H9 (cell line): ENCODE results near the gene RAD50. TPM values are rescaled to one million over a fixed set of nuclear protein-coding genes. Genes with fewer than 3 reads are reported as not detected.

Source experiments
- DNase-seq: peaks from one replicate; pipeline ENCODE4 v3.0.0-alpha.2; 2017
- H2AFZ ChIP-seq: one replicate; pipeline ENCODE4 v1.6.1; 2013; ENCODE audit warnings: mild to moderate bottlenecking, low read length, control low read depth, moderate library complexity
- H2AK5ac ChIP-seq: 2 replicates; pipeline ENCODE4 v1.6.1; 2013; ENCODE audit warnings: low read length, control low read depth, mixed read lengths; ENCODE audit not compliant: insufficient read length
- H2BK120ac ChIP-seq: one replicate; pipeline ENCODE4 v1.6.1; 2013; ENCODE audit warnings: low read depth, mild to moderate bottlenecking, low read length, control low read depth, inconsistent platforms; ENCODE audit not compliant: poor library complexity, severe bottlenecking
- H2BK12ac ChIP-seq: 2 replicates; pipeline ENCODE4 v1.6.1; 2013; ENCODE audit warnings: low read length, control low read depth, mixed read lengths, low read depth; ENCODE audit not compliant: insufficient read length
- H2BK15ac ChIP-seq: 2 replicates; pipeline ENCODE4 v1.6.1; 2013; ENCODE audit warnings: low read depth, low read length, control low read depth
- H2BK20ac ChIP-seq: one replicate; pipeline ENCODE4 v1.6.1; 2013; ENCODE audit warnings: low read depth, mild to moderate bottlenecking, low read length, control low read depth, inconsistent platforms; ENCODE audit not compliant: poor library complexity, severe bottlenecking
- H2BK5ac ChIP-seq: 2 replicates; pipeline ENCODE4 v1.6.1; 2013; ENCODE audit warnings: low read length, control low read depth, mixed read lengths; ENCODE audit not compliant: insufficient read length
- H3K14ac ChIP-seq: 2 replicates; pipeline ENCODE4 v1.6.1; 2013; ENCODE audit warnings: low read length, control low read depth; ENCODE audit not compliant: insufficient read depth
- H3K18ac ChIP-seq: 2 replicates; pipeline ENCODE4 v1.6.1; 2013; ENCODE audit warnings: low read depth, mild to moderate bottlenecking, mixed read lengths, low read length, control low read depth; ENCODE audit not compliant: insufficient read length
- H3K23ac ChIP-seq: 2 replicates; pipeline ENCODE4 v1.6.1; 2013; ENCODE audit warnings: low read length, control low read depth, mixed read lengths, low read depth; ENCODE audit not compliant: insufficient read length
- H3K23me2 ChIP-seq: 2 replicates; pipeline ENCODE4 v1.6.1; 2013; ENCODE audit warnings: low read depth, mild to moderate bottlenecking, mixed read lengths, low read length, control low read depth; ENCODE audit not compliant: insufficient read length, poor library complexity, severe bottlenecking
- H3K27ac ChIP-seq: 2 replicates; pipeline ENCODE4 v1.5.1; 2013; ENCODE audit warnings: low read length, control low read depth, mixed read lengths, low read depth; ENCODE audit not compliant: insufficient read length
- H3K27me3 ChIP-seq: 2 replicates; pipeline ENCODE4 v1.6.1; 2013; ENCODE audit warnings: low read length, control low read depth, inconsistent platforms; ENCODE audit not compliant: insufficient read depth
- H3K4ac ChIP-seq: 2 replicates; pipeline ENCODE4 v1.6.1; 2013; ENCODE audit warnings: low read depth, mild to moderate bottlenecking, control low read depth, inconsistent platforms, low read length, moderate library complexity
- H3K4me1 ChIP-seq: 2 replicates; pipeline ENCODE4 v1.6.1; 2013; ENCODE audit warnings: low read length, control low read depth, inconsistent platforms; ENCODE audit not compliant: insufficient read depth
- H3K4me2 ChIP-seq: 2 replicates; pipeline ENCODE4 v1.6.1; 2013; ENCODE audit warnings: low read length, control low read depth, mixed read lengths; ENCODE audit not compliant: insufficient read length, insufficient read depth
- H3K56ac ChIP-seq: 2 replicates; pipeline ENCODE4 v1.6.1; 2013; ENCODE audit warnings: low read depth, mild to moderate bottlenecking, mixed read lengths, low read length, control low read depth; ENCODE audit not compliant: insufficient read length
- H3K79me1 ChIP-seq: 2 replicates; pipeline ENCODE4 v1.6.1; 2013; ENCODE audit warnings: low read depth, mild to moderate bottlenecking, moderate library complexity, low read length, control low read depth, inconsistent platforms; ENCODE audit not compliant: insufficient read depth, poor library complexity, severe bottlenecking
- H3K79me2 ChIP-seq: 2 replicates; pipeline ENCODE4 v1.6.1; 2013; ENCODE audit warnings: low read length, control low read depth, inconsistent platforms; ENCODE audit not compliant: insufficient read depth
- H3K9ac ChIP-seq: 2 replicates; pipeline ENCODE4 v1.6.1; 2013; ENCODE audit warnings: low read length, control low read depth, mixed read lengths; ENCODE audit not compliant: insufficient read length; ENCODE audit errors: extremely low read depth
- H3K9me3 ChIP-seq: one replicate; pipeline ENCODE4 v1.6.1; 2013; ENCODE audit warnings: low read depth, low read length, inconsistent platforms; ENCODE audit not compliant: control insufficient read depth
- H3T11ph ChIP-seq: one replicate; pipeline ENCODE4 v1.6.1; 2013; ENCODE audit warnings: mild to moderate bottlenecking, low read length, control low read depth, inconsistent platforms
- H4K20me1 ChIP-seq: one replicate; pipeline ENCODE4 v1.6.1; 2013; ENCODE audit not compliant: control insufficient read depth, insufficient read length, insufficient read depth
- H4K5ac ChIP-seq: 2 replicates; pipeline ENCODE4 v1.6.1; 2013; ENCODE audit warnings: low read depth, mild to moderate bottlenecking, mixed read lengths, low read length, control low read depth; ENCODE audit not compliant: insufficient read length
- H4K8ac ChIP-seq: replicated peaks from 2 replicates; pipeline ENCODE4 v1.6.1; 2013; ENCODE audit warnings: low read length, control low read depth, mixed read lengths, low read depth; ENCODE audit not compliant: insufficient read length
- H4K91ac ChIP-seq: 2 replicates; pipeline ENCODE4 v1.6.1; 2013; ENCODE audit warnings: low read depth, mild to moderate bottlenecking, moderate library complexity, mixed read lengths, low read length, control low read depth; ENCODE audit not compliant: insufficient read length
- H3K27ac Mint-ChIP-seq, 3 experiments: 2 replicates in 2 of 3; 3 replicates in 1 of 3; pipeline ENCODE4 v1.8.0; 2020 to 2021; ENCODE audit warnings: mixed read lengths in 3 of 3, mild to moderate bottlenecking in 1 of 3, moderate library complexity in 1 of 3
- H3K27me3 Mint-ChIP-seq: 2 replicates; pipeline ENCODE4 v1.8.0; 2021; ENCODE audit warnings: low read depth, mild to moderate bottlenecking, moderate library complexity, mixed read lengths
- H3K36me3 Mint-ChIP-seq, 3 experiments: 2 replicates in 2 of 3; 3 replicates in 1 of 3; pipeline ENCODE4 v1.8.0; 2020 to 2021; ENCODE audit warnings: low read depth in 3 of 3, mixed read lengths in 3 of 3; ENCODE audit not compliant: insufficient read depth in 1 of 3
- H3K4me1 Mint-ChIP-seq, 2 experiments: 2 replicates each; pipeline ENCODE4 v1.8.0; 2020; ENCODE audit warnings: mixed read lengths in 2 of 2
- H3K4me3 Mint-ChIP-seq, 2 experiments: 2 replicates in 1 of 2; 3 replicates in 1 of 2; pipeline ENCODE4 v1.8.0; 2020 to 2021; ENCODE audit warnings: mild to moderate bottlenecking in 2 of 2, mixed read lengths in 2 of 2, moderate library complexity in 1 of 2
- H3K9me3 Mint-ChIP-seq, 2 experiments: 2 replicates in 1 of 2; 3 replicates in 1 of 2; pipeline ENCODE4 v1.8.0; 2020; ENCODE audit warnings: mild to moderate bottlenecking in 2 of 2, mixed read lengths in 2 of 2, moderate library complexity in 1 of 2
- WGBS: extraction: QIAGEN DNeasy Blood & Tissue Kit; methylation state at CpG from one replicate; pipeline ENCODE4 v1.1.7; 2013; ENCODE audit warnings: missing lambda C conversion rate, low lambda C conversion rate, mixed read lengths; ENCODE audit not compliant: insufficient read length; ENCODE audit errors: extremely low coverage; 5-methylcytosine and 5-hydroxymethylcytosine counted together
- total RNA-seq: library from RNA; stranded (reverse); gene quantifications from 2 replicates; pipeline ENCODE4 v1.2.1, GENCODE V29; 2021
- TF ChIP-seq, protein P1 (sequence below): fragments of 200-600 bp; sonication (generic); conservative IDR thresholded peaks from 3 replicates; pipeline ENCODE4 v1.8.0; 2021; ENCODE audit warnings: antibody characterized with exemption, mild to moderate bottlenecking

The RAD50 gene
- total RNA-seq, 1 experiment from 2014 or later = 46.1 TPM

GRCh38 chr5:132686193-132686592, 129.4 kb downstream of the RAD50 start:
- H3K27me3 ChIP-seq = no peaks in the 10 kb centered on the region
- no peak overlapping the region for H2BK20ac ChIP-seq
- no peak overlapping the region for H3K23ac ChIP-seq
- H3K27ac ChIP-seq = no peak overlapping the region
- no peaks in the 10 kb centered on the region for H3K4me1 ChIP-seq
- no peaks in the 10 kb centered on the region for H3K23me2 ChIP-seq
- 0 out of 4 replicates have a peak, but pooled peaks cover 0 to 3% of the 10 kb centered on the region in 2 experiments for H3K4me1 Mint-ChIP-seq
- no peak overlapping the region for H2BK15ac ChIP-seq
- H3T11ph ChIP-seq = no peak overlapping the region
- no peak overlapping the region for H4K8ac ChIP-seq
- H3K9ac ChIP-seq = no peak overlapping the region
- no peak overlapping the region for H3K18ac ChIP-seq
- H2AFZ ChIP-seq = no peak overlapping the region
- H3K79me1 ChIP-seq = no peaks in the 10 kb centered on the region
- no CpG with 5 or more reads among the region's 3 CpGs for WGBS
- H2AK5ac ChIP-seq = no peak overlapping the region
- no peak overlapping the region for H2BK12ac ChIP-seq
- H3K4me2 ChIP-seq = no peak overlapping the region
- no peaks in the 10 kb centered on the region for H3K36me3 Mint-ChIP-seq
- no peaks in the 10 kb centered on the region for H3K9me3 Mint-ChIP-seq
- no peaks in the 10 kb centered on the region for H3K79me2 ChIP-seq
- H3K27ac Mint-ChIP-seq = no peak overlapping the region
- H4K20me1 ChIP-seq = no peaks in the 10 kb centered on the region
- TF ChIP-seq, protein P1, sequence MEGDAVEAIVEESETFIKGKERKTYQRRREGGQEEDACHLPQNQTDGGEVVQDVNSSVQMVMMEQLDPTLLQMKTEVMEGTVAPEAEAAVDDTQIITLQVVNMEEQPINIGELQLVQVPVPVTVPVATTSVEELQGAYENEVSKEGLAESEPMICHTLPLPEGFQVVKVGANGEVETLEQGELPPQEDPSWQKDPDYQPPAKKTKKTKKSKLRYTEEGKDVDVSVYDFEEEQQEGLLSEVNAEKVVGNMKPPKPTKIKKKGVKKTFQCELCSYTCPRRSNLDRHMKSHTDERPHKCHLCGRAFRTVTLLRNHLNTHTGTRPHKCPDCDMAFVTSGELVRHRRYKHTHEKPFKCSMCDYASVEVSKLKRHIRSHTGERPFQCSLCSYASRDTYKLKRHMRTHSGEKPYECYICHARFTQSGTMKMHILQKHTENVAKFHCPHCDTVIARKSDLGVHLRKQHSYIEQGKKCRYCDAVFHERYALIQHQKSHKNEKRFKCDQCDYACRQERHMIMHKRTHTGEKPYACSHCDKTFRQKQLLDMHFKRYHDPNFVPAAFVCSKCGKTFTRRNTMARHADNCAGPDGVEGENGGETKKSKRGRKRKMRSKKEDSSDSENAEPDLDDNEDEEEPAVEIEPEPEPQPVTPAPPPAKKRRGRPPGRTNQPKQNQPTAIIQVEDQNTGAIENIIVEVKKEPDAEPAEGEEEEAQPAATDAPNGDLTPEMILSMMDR = no peak
- H4K91ac ChIP-seq = no peak overlapping the region
- no peaks in the 10 kb centered on the region for H3K27me3 Mint-ChIP-seq
- H3K4ac ChIP-seq = no peak overlapping the region
- no peak overlapping the region for H3K56ac ChIP-seq
- no peak overlapping the region for H2BK5ac ChIP-seq
- H4K5ac ChIP-seq = no peak overlapping the region
- H3K14ac ChIP-seq = no peak overlapping the region
- DNase-seq = no peak
- H3K9me3 ChIP-seq = no peaks in the 10 kb centered on the region
- no peak overlapping the region for H3K4me3 Mint-ChIP-seq
- no peak overlapping the region for H2BK120ac ChIP-seq
